ENCODE results near the gene TAS2R1. TPM values are rescaled to one million over a fixed set of nuclear protein-coding genes. Genes with fewer than 3 reads are reported as not detected.

Gene TAS2R1
- total and polyA plus RNA-seq, 2 donors from 2014 or later, result not detected

DNA sequence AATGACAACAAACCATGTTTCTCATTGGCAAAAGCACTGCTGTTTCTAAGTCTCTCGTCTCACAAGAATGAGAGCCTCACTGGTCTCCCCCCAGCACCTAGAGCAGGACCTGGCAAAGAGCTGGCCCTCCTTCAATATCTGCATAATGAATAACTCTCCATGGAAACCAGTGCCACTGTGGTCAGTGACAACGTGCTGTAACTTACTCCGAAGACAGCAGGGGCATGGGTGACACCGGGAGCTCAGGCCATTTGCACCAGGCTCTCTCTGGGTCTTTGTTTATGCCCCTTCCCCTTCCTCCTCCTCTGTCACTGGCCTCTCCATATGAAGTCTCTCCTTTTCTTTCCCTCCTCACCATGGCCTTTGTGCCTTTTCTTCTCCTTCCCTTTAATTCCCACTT is 33.3 kb downstream of the TAS2R1 start:
- TF ChIP-seq, protein P1, sequence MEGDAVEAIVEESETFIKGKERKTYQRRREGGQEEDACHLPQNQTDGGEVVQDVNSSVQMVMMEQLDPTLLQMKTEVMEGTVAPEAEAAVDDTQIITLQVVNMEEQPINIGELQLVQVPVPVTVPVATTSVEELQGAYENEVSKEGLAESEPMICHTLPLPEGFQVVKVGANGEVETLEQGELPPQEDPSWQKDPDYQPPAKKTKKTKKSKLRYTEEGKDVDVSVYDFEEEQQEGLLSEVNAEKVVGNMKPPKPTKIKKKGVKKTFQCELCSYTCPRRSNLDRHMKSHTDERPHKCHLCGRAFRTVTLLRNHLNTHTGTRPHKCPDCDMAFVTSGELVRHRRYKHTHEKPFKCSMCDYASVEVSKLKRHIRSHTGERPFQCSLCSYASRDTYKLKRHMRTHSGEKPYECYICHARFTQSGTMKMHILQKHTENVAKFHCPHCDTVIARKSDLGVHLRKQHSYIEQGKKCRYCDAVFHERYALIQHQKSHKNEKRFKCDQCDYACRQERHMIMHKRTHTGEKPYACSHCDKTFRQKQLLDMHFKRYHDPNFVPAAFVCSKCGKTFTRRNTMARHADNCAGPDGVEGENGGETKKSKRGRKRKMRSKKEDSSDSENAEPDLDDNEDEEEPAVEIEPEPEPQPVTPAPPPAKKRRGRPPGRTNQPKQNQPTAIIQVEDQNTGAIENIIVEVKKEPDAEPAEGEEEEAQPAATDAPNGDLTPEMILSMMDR (IDR thresholded peaks at IDR 0.05; ENCODE audit: borderline replicate concordance, extremely low read depth, insufficient read depth), result no peak
- intact Hi-C loops (cut with DNase I), result no loop called here
- H3K4me3 ChIP-seq (ENCODE audit: low read length in 3 of 3), result no peak overlapping the region
- no peaks in the 10 kb centered on the region for H3K4me1 ChIP-seq (ENCODE audit: control insufficient read depth in 2 of 3, insufficient read depth in 2 of 3, low read depth in 1 of 3, low read length in 3 of 3)
- DNase-seq (no peak), FAIRE-seq (no peak)
- no peak overlapping the region for H3K27ac ChIP-seq (ENCODE audit: low read depth in 2 of 2, low read length in 2 of 2)
- H3K36me3 ChIP-seq (ENCODE audit: control insufficient read depth in 2 of 3, insufficient read depth in 3 of 3, low read length in 3 of 3), result no peaks in the 10 kb centered on the region
- H3K9ac ChIP-seq (ENCODE audit: low read length in 3 of 3), result no peak overlapping the region
- H3K9me3 ChIP-seq (ENCODE audit: control insufficient read depth in 2 of 3, insufficient read depth in 1 of 3, low read length in 3 of 3), result no peaks in the 10 kb centered on the region
- no peaks in the 10 kb centered on the region for H3K27me3 ChIP-seq (ENCODE audit: control insufficient read depth, insufficient read depth, low read length)

DNA sequence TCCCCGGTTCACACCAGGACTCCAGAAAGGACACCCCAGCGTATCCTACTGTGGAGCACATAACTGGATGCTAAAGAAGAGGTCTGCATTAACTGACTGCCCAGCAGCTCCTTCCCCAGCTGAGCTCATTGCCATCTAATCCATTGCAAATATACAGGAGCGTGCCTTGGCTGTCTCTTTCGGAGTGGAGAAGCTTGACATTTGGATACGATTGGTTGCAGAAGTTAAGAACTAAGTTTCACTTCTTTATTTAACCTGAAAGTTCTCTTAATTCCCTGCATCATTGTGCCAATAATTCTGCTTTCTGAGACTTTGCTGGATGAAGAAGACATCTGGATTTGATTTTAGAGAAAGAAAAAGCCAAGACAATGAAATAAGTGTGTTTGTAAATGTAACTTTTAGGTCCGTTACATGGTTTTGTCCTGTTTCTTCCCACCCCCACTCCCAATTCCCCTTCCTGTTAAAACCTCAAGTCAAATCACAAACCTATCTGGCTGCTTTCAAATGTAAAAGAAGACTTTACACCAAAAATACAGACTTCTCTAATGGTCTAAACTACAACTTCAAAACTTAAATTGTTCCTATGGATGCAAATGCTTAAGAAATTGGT is 33.9 kb downstream of the TAS2R1 start:
- H3K4me3 ChIP-seq (ENCODE audit: low read length in 3 of 3), result no peak overlapping the region
- no peaks in the 10 kb centered on the region for H3K4me1 ChIP-seq (ENCODE audit: control insufficient read depth in 2 of 3, insufficient read depth in 2 of 3, low read depth in 1 of 3, low read length in 3 of 3)
- no peaks in the 10 kb centered on the region for H3K36me3 ChIP-seq (ENCODE audit: control insufficient read depth in 2 of 3, insufficient read depth in 3 of 3, low read length in 3 of 3)
- TF ChIP-seq, protein P1 (IDR thresholded peaks at IDR 0.05; ENCODE audit: borderline replicate concordance, extremely low read depth, insufficient read depth), result no peak
- H3K27ac ChIP-seq (ENCODE audit: low read depth in 2 of 2, low read length in 2 of 2), result no peak overlapping the region
- H3K9me3 ChIP-seq (ENCODE audit: control insufficient read depth in 2 of 3, insufficient read depth in 1 of 3, low read length in 3 of 3), result no peaks in the 10 kb centered on the region
- no peak for DNase-seq
- intact Hi-C loops (cut with DNase I), result no loop called here
- H3K27me3 ChIP-seq (ENCODE audit: control insufficient read depth, insufficient read depth, low read length), result no peaks in the 10 kb centered on the region
- no peak for FAIRE-seq
- H3K9ac ChIP-seq (ENCODE audit: low read length in 3 of 3), result no peak overlapping the region

DNA sequence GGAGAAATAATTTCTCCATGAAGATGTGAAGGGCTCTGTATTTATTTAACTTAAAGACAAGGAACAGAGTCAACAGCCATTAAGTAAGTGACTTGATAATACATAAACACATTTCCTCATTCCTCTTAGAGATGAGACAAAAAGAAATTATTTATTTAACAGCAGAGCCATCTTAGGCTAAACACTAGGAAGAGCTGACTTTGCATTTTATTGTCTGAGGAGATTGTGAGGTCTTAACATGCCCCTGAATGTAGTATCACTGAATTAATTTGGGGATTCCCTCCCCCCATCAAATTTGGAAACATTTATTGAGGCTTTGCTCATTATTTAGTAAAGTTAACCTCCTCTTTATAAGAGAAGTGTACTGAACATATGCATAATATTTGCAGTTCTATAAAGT is 35.2 kb downstream of the TAS2R1 start:
- FAIRE-seq (no peak), DNase-seq (no peak)
- no peak overlapping the region for H3K9ac ChIP-seq (ENCODE audit: low read length in 3 of 3)
- H3K4me3 ChIP-seq (ENCODE audit: low read length in 3 of 3), result no peak overlapping the region
- H3K9me3 ChIP-seq (ENCODE audit: control insufficient read depth in 2 of 3, insufficient read depth in 1 of 3, low read length in 3 of 3), result no peaks in the 10 kb centered on the region
- TF ChIP-seq, protein P1 (IDR thresholded peaks at IDR 0.05; ENCODE audit: borderline replicate concordance, extremely low read depth, insufficient read depth), result no peak
- H3K36me3 ChIP-seq (ENCODE audit: control insufficient read depth in 2 of 3, insufficient read depth in 3 of 3, low read length in 3 of 3), result no peaks in the 10 kb centered on the region
- no peak overlapping the region for H3K27ac ChIP-seq (ENCODE audit: low read depth in 2 of 2, low read length in 2 of 2)
- H3K4me1 ChIP-seq (ENCODE audit: control insufficient read depth in 2 of 3, insufficient read depth in 2 of 3, low read depth in 1 of 3, low read length in 3 of 3), result no peaks in the 10 kb centered on the region
- H3K27me3 ChIP-seq (ENCODE audit: control insufficient read depth, insufficient read depth, low read length), result no peaks in the 10 kb centered on the region
- intact Hi-C loops (cut with DNase I), result no loop called here

Data from kidney (tissue), 14 donors.